ENCODE results near the gene CAMKK1. TPM values are rescaled to one million over a fixed set of nuclear protein-coding genes. Genes with fewer than 3 reads are reported as not detected.

Gene CAMKK1
- total RNA-seq, 1 donor, result 8.7 TPM

GRCh38 chr17:3834811-3835210 lies 58.0 kb downstream of the CAMKK1 start:
- Histone ChIP-seq H2AFZ (ENCODE audit: low read length) (no peak overlapping the region), H3K4me3 (ENCODE audit: insufficient read depth, low read length) (no peak overlapping the region), H3K9me3 (ENCODE audit: low read depth, low read length) (no peaks in the 10 kb centered on the region), H3K4me2 (ENCODE audit: insufficient read depth, low read length) (no peak overlapping the region), H4K20me1 (ENCODE audit: insufficient read depth, low read length) (peaks cover 20% of the 10 kb centered on the region), H3K4me1 (ENCODE audit: insufficient read depth, low read length) (peaks cover 4% of the 10 kb centered on the region), H3K36me3 (ENCODE audit: insufficient read depth, low read length) (peaks cover 38% of the 10 kb centered on the region), H3K27me3 (ENCODE audit: insufficient read depth, low read length) (no peaks in the 10 kb centered on the region), H3K79me2 (ENCODE audit: insufficient read depth, low read length) (peaks cover 51% of the 10 kb centered on the region), H3K27ac (ENCODE audit: low read depth, low read length) (no peak overlapping the region)
- no peak for DNase-seq (ENCODE audit: insufficient read length, low spot score, missing footprints)
- TF ChIP-seq, protein P1, sequence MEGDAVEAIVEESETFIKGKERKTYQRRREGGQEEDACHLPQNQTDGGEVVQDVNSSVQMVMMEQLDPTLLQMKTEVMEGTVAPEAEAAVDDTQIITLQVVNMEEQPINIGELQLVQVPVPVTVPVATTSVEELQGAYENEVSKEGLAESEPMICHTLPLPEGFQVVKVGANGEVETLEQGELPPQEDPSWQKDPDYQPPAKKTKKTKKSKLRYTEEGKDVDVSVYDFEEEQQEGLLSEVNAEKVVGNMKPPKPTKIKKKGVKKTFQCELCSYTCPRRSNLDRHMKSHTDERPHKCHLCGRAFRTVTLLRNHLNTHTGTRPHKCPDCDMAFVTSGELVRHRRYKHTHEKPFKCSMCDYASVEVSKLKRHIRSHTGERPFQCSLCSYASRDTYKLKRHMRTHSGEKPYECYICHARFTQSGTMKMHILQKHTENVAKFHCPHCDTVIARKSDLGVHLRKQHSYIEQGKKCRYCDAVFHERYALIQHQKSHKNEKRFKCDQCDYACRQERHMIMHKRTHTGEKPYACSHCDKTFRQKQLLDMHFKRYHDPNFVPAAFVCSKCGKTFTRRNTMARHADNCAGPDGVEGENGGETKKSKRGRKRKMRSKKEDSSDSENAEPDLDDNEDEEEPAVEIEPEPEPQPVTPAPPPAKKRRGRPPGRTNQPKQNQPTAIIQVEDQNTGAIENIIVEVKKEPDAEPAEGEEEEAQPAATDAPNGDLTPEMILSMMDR (IDR thresholded peaks at IDR 0.05; ENCODE audit: extremely low read depth, low read depth, low read length), result no peak

DNA sequence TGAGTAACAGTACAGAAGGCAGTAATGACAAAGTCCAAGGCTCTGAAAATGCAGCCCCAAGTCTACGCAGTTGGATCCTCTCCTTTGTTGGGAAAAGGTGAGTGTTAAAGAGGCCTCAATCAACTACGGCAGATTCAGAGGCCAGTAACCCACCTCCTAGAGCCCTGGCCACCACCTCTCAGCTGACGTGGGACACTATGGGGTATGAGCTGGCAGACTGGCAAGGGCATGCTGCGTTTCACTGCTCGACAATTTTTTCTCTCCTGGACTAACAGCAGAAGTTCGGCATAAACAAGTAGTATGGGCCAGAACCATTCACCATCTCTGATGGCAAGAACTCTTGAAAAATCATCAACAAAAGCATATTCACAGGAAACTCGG lies 64.0 kb downstream of the CAMKK1 start:
- H3K4me2 ChIP-seq (ENCODE audit: insufficient read depth, low read length), result no peak overlapping the region
- no peak overlapping the region for H3K27ac ChIP-seq (ENCODE audit: low read depth, low read length)

DNA sequence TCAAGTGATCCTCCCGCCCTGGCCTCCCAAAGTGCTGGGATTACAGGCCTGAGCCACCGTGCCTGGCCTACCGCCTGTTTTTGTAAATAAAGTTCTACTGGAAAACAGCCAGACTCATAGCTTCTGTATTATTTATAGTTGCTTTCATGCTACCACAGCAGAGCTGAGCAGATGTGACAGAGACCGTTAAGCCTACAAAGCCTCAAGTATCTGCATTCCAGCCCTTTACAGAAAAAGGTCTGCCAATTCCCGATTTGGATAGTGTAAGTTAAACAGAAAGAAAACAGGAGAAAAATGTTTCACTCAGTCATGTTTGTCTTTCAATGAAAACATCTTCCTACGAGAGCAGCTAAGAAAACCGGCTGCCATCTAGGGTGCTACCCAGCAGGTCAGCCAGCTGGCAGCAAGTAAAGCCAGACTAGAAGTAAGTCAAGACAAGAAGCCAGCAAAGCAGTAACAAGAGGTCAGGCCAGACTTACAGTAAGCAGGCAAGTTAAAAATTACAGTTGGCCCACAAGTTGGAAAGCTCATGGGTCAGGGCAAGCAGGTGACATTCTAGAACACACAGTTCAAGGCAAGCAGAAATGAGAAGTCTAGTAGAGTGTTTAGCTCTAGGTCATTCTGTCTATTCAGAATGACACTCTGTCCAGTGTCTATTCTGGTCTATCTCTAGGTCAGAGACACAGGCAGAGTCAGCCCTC lies 64.6 kb downstream of the CAMKK1 start:
- Histone ChIP-seq H3K9me3 (ENCODE audit: low read depth, low read length) (no peaks in the 10 kb centered on the region), H3K4me2 (ENCODE audit: insufficient read depth, low read length) (no peak overlapping the region), H3K27ac (ENCODE audit: low read depth, low read length) (peak overlapping the region; percentile 6), H3K4me1 (ENCODE audit: insufficient read depth, low read length) (no peaks in the 10 kb centered on the region), H3K27me3 (ENCODE audit: insufficient read depth, low read length) (no peaks in the 10 kb centered on the region), H2AFZ (ENCODE audit: low read length) (no peak overlapping the region), H3K36me3 (ENCODE audit: insufficient read depth, low read length) (peaks cover 45% of the 10 kb centered on the region), H3K4me3 (ENCODE audit: insufficient read depth, low read length) (no peak overlapping the region), H3K79me2 (ENCODE audit: insufficient read depth, low read length) (peaks cover 11% of the 10 kb centered on the region), H4K20me1 (ENCODE audit: insufficient read depth, low read length) (no peaks in the 10 kb centered on the region)
- DNase-seq (ENCODE audit: insufficient read length, low spot score, missing footprints), result peak; percentile 68
- TF ChIP-seq, protein P1 (IDR thresholded peaks at IDR 0.05; ENCODE audit: extremely low read depth, low read depth, low read length), result no peak

More for the DNA sequence above, 64.0 kb downstream of the CAMKK1 start:
- Histone ChIP-seq H3K4me3 (ENCODE audit: insufficient read depth, low read length) (no peak overlapping the region), H3K4me1 (ENCODE audit: insufficient read depth, low read length) (no peaks in the 10 kb centered on the region), H3K79me2 (ENCODE audit: insufficient read depth, low read length) (peaks cover 16% of the 10 kb centered on the region), H4K20me1 (ENCODE audit: insufficient read depth, low read length) (peaks cover under 1% of the 10 kb centered on the region), H3K9me3 (ENCODE audit: low read depth, low read length) (no peaks in the 10 kb centered on the region), H2AFZ (ENCODE audit: low read length) (no peak overlapping the region), H3K27me3 (ENCODE audit: insufficient read depth, low read length) (no peaks in the 10 kb centered on the region), H3K36me3 (ENCODE audit: insufficient read depth, low read length) (peaks cover 45% of the 10 kb centered on the region)
- DNase-seq (ENCODE audit: insufficient read length, low spot score, missing footprints), result no peak
- TF ChIP-seq, protein P1 (IDR thresholded peaks at IDR 0.05; ENCODE audit: extremely low read depth, low read depth, low read length), result no peak

- Histone ChIP-seq H3K4me2 (ENCODE audit: insufficient read depth, low read length) (no peak overlapping the region), H3K36me3 (ENCODE audit: insufficient read depth, low read length) (peaks cover 50% of the 10 kb centered on the region), H3K79me2 (ENCODE audit: insufficient read depth, low read length) (peaks cover 6% of the 10 kb centered on the region), H3K4me3 (ENCODE audit: insufficient read depth, low read length) (no peak overlapping the region), H3K4me1 (ENCODE audit: insufficient read depth, low read length) (no peaks in the 10 kb centered on the region), H4K20me1 (ENCODE audit: insufficient read depth, low read length) (no peaks in the 10 kb centered on the region), H3K9me3 (ENCODE audit: low read depth, low read length) (no peaks in the 10 kb centered on the region), H2AFZ (ENCODE audit: low read length) (no peak overlapping the region), H3K27me3 (ENCODE audit: insufficient read depth, low read length) (no peaks in the 10 kb centered on the region), H3K27ac (ENCODE audit: low read depth, low read length) (no peak overlapping the region)
- TF ChIP-seq, protein P1 (IDR thresholded peaks at IDR 0.05; ENCODE audit: extremely low read depth, low read depth, low read length), result peak; percentile 92
- peak; percentile 81 for DNase-seq (ENCODE audit: insufficient read length, low spot score, missing footprints)
Observed at GRCh38 chr17:3827124-3827773, 65.6 kb downstream of the CAMKK1 start.
